C4-2B (cell line): ENCODE results near the gene KLHL36.
"Not testable (repeated sequence)": the region's sequence is repeated elsewhere in the genome, so short reads cannot be mapped to it uniquely, and the experiment has no call there.

Experiments
- ZFX ChIP-seq: fragments of 450-650 bp; IDR thresholded peaks from 2 replicates; pipeline ENCODE4 v1.6.1; 2017
- TF ChIP-seq, protein P1 (sequence below): fragments of 450-650 bp; conservative IDR thresholded peaks from 2 replicates; pipeline ENCODE4 v1.5.1; 2017; ENCODE audit warnings: mild to moderate bottlenecking

DNA sequence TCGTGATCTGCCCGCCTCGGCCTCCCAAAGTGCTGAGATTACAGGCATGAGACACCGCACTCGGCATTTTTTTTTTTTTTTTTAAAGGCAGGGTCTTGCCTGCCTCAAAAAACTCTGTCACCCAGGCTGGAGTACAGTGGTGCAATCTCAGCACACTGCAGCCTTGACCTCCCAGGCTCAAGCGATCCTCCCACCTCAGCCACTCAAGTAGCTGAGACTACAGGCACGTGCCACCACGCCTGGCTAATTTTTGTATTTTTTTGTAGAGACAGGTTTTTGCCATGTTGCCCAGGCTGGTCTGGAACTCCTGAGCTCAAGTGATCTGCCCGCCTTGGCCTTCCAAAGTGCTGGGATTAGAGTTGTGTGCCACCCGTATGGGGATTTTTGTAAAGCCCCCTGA, 27.4 kb upstream of the KLHL36 start:
- TF ChIP-seq, protein P1, sequence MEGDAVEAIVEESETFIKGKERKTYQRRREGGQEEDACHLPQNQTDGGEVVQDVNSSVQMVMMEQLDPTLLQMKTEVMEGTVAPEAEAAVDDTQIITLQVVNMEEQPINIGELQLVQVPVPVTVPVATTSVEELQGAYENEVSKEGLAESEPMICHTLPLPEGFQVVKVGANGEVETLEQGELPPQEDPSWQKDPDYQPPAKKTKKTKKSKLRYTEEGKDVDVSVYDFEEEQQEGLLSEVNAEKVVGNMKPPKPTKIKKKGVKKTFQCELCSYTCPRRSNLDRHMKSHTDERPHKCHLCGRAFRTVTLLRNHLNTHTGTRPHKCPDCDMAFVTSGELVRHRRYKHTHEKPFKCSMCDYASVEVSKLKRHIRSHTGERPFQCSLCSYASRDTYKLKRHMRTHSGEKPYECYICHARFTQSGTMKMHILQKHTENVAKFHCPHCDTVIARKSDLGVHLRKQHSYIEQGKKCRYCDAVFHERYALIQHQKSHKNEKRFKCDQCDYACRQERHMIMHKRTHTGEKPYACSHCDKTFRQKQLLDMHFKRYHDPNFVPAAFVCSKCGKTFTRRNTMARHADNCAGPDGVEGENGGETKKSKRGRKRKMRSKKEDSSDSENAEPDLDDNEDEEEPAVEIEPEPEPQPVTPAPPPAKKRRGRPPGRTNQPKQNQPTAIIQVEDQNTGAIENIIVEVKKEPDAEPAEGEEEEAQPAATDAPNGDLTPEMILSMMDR, result not testable (repeated sequence)
- not testable (repeated sequence) for TF ChIP-seq ZFX
